GM12878 (cell line): ENCODE measurements around the gene CTNNBL1. TPM values are rescaled to one million over a fixed set of nuclear protein-coding genes. Genes with fewer than 3 reads are reported as not detected.

Experiments used
- ATAC-seq: fragments of 200-7000 bp; cut with Tn5 transposase; 3 replicates; pipeline ENCODE4 v1.9.1; 2020; ENCODE audit warnings: mild to moderate bottlenecking, moderate library complexity
- BruUV-seq: library from RNA; stranded (reverse); fragments of 400-500 nt; replicated peaks from 2 replicates; lab custom pipeline; 2021; lab: Mats Ljungman, UMichigan
- CTCF ChIA-PET: fragments of 300-600 bp; sonication (Branson Sonifier 250); formaldehyde crosslinking; extraction: SDS; loops from one replicate; lab custom pipeline; 2021; ENCODE audit warnings: inconsistent platforms; lab: Yijun Ruan, JAX
- POLR2A ChIA-PET: fragments of 350-600 bp; formaldehyde crosslinking; extraction: SDS; loops from one replicate; lab custom pipeline; 2021; ENCODE audit warnings: inconsistent platforms; lab: Charles Lee
- RAD21 ChIA-PET: fragments of 300-600 bp; sonication (Branson Sonifier 250); formaldehyde crosslinking; loops from one replicate; lab custom pipeline; 2023; ENCODE audit warnings: antibody characterized with exemption; ENCODE audit not compliant: unreplicated experiment; lab: Charles Lee
- SMC1A ChIA-PET: fragments of 300-600 bp; sonication (Branson Sonifier 250); formaldehyde crosslinking; loops from one replicate; lab custom pipeline; 2023; ENCODE audit not compliant: unreplicated experiment, uncharacterized antibody; lab: Charles Lee
- DNase-seq: peaks from one replicate; pipeline ENCODE4 v3.0.0-alpha.2; 2011; ENCODE audit warnings: low read depth, low spot score
- FAIRE-seq: peaks from 3 replicates; lab custom pipeline; 2011; peaks lifted over from hg19 to GRCh38; lab: Jason Lieb, UNC
- H2AFZ ChIP-seq: 2 replicates; pipeline ENCODE4 v1.6.0; 2011; ENCODE audit warnings: low read depth, low read length, control low read depth; ENCODE audit not compliant: control insufficient read depth
- H3K27ac ChIP-seq: 2 replicates; pipeline ENCODE4 v1.5.1; 2011; ENCODE audit warnings: control low read depth; ENCODE audit not compliant: control insufficient read depth, insufficient read depth
- H3K27me3 ChIP-seq, 2 experiments: replicated peaks in 1 of 2; 2 replicates each; pipeline versions ENCODE4 v1.6.0 to v1.6.1; 2011; ENCODE audit warnings: low read length in 1 of 2; ENCODE audit not compliant: control insufficient read depth in 2 of 2, insufficient read depth in 2 of 2
- H3K36me3 ChIP-seq, 2 experiments: 2 replicates each; pipeline ENCODE4 v1.5.1; 2011; ENCODE audit warnings: low read length in 1 of 2; ENCODE audit not compliant: control insufficient read depth in 2 of 2, insufficient read depth in 2 of 2
- H3K4me1 ChIP-seq: 2 replicates; pipeline ENCODE4 v1.6.1; 2011; ENCODE audit warnings: mild to moderate bottlenecking, low read length, moderate library complexity, mixed read lengths; ENCODE audit not compliant: control insufficient read depth, insufficient read depth
- H3K4me2 ChIP-seq: 2 replicates; pipeline ENCODE4 v1.6.0; 2011; ENCODE audit warnings: control low read depth; ENCODE audit not compliant: control insufficient read depth, insufficient read depth
- H3K4me3 ChIP-seq: fragments of 200-600 bp; sonication (generic); 2 replicates; pipeline ENCODE4 v1.5.1; 2016
- H3K79me2 ChIP-seq: 2 replicates; pipeline ENCODE4 v1.6.0; 2011; ENCODE audit warnings: low read length; ENCODE audit not compliant: control insufficient read depth, insufficient read depth
- H3K9ac ChIP-seq: 2 replicates; pipeline ENCODE4 v1.8.0; 2011; ENCODE audit warnings: low read length, control low read depth, mixed read lengths; ENCODE audit not compliant: control insufficient read depth, insufficient read depth
- H3K9me3 ChIP-seq: replicated peaks from 3 replicates; pipeline ENCODE4 v1.5.1; 2011; ENCODE audit warnings: mild to moderate bottlenecking, low read length; ENCODE audit not compliant: control insufficient read depth, insufficient read depth
- H4K20me1 ChIP-seq: 2 replicates; pipeline ENCODE4 v1.6.0; 2011; ENCODE audit not compliant: control insufficient read depth, insufficient read depth
- ATF2 ChIP-seq: IDR thresholded peaks from 2 replicates; pipeline ENCODE4 v1.6.1; 2012; ENCODE audit warnings: low read length, inconsistent platforms
- E4F1 ChIP-seq: fragments of 450-650 bp; IDR thresholded peaks from 2 replicates; pipeline ENCODE4 v1.6.1; 2018; ENCODE audit warnings: borderline replicate concordance, mild to moderate bottlenecking; ENCODE audit not compliant: partially characterized antibody
- GABPA ChIP-seq: IDR thresholded peaks from 2 replicates; pipeline ENCODE4 v1.6.1; 2014; ENCODE audit warnings: antibody characterized with exemption, low read depth, mild to moderate bottlenecking, inconsistent platforms
- JUND ChIP-seq: IDR thresholded peaks from 2 replicates; pipeline ENCODE4 v1.6.1; 2012; ENCODE audit warnings: low read depth, mild to moderate bottlenecking, low read length, improper control_type of control experiment, moderate library complexity
- MTA3 ChIP-seq: IDR thresholded peaks from 2 replicates; pipeline ENCODE4 v1.6.1; 2012; ENCODE audit warnings: low read length, inconsistent platforms, borderline replicate concordance
- MXI1 ChIP-seq: fragments of 150-350 bp; IDR thresholded peaks from 2 replicates; pipeline ENCODE4 v1.6.1; 2011; ENCODE audit warnings: low read depth, mild to moderate bottlenecking, inconsistent platforms, low read length, improper control_type of control experiment
- MYC ChIP-seq: IDR thresholded peaks from 2 replicates; pipeline ENCODE4 v1.6.1; 2011; ENCODE audit warnings: mild to moderate bottlenecking, low read length, moderate library complexity, inconsistent platforms; ENCODE audit not compliant: insufficient read depth, insufficient replicate concordance, insufficient read length, severe bottlenecking
- PAX8 ChIP-seq: fragments of 450-650 bp; IDR thresholded peaks from 2 replicates; pipeline ENCODE4 v1.6.1; 2017; ENCODE audit warnings: mild to moderate bottlenecking, moderate library complexity
- PKNOX1 ChIP-seq: fragments of 450-650 bp; IDR thresholded peaks from 2 replicates; pipeline ENCODE4 v1.6.1; 2016; ENCODE audit warnings: mild to moderate bottlenecking
- RAD51 ChIP-seq: fragments of 450-650 bp; IDR thresholded peaks from 2 replicates; pipeline ENCODE4 v1.6.1; 2016; ENCODE audit warnings: moderate library complexity, mild to moderate bottlenecking, inconsistent platforms
- RUNX3 ChIP-seq: IDR thresholded peaks from 2 replicates; pipeline ENCODE4 v1.6.1; 2012; ENCODE audit warnings: low read length, inconsistent platforms
- SREBF1 ChIP-seq: IDR thresholded peaks from 2 replicates; pipeline ENCODE4 v1.6.1; 2012; ENCODE audit warnings: mild to moderate bottlenecking, low read length
- TCF3 ChIP-seq: IDR thresholded peaks from 2 replicates; pipeline ENCODE4 v1.6.1; 2012; ENCODE audit warnings: low read depth, mild to moderate bottlenecking, low read length, borderline replicate concordance; ENCODE audit not compliant: insufficient read depth
- USF1 ChIP-seq: IDR thresholded peaks from 2 replicates; pipeline ENCODE4 v1.6.1; 2011; ENCODE audit warnings: borderline replicate concordance, low read depth, mild to moderate bottlenecking, moderate library complexity, mixed read lengths, low read length; ENCODE audit not compliant: insufficient read depth; ENCODE audit errors: extremely low read length
- USF2 ChIP-seq: IDR thresholded peaks from 2 replicates; pipeline ENCODE4 v1.6.1; 2011; ENCODE audit warnings: low read depth, low read length, improper control_type of control experiment, borderline replicate concordance
- ZNF207 ChIP-seq: fragments of 450-650 bp; IDR thresholded peaks from 2 replicates; pipeline ENCODE4 v1.6.1; 2014; ENCODE audit warnings: antibody characterized with exemption, mild to moderate bottlenecking, borderline replicate concordance
- ZZZ3 ChIP-seq: IDR thresholded peaks from 2 replicates; pipeline ENCODE4 v1.6.1; 2011; ENCODE audit warnings: low read depth; ENCODE audit not compliant: control insufficient read depth, insufficient read length
- WGBS: methylation state at CpG from one replicate; pipeline ENCODE4 v1.1.6; 2016; ENCODE audit warnings: low lambda C conversion rate; ENCODE audit not compliant: insufficient replicate concordance, insufficient coverage; ENCODE audit errors: missing lambda C conversion rate; 5-methylcytosine and 5-hydroxymethylcytosine counted together
- in situ Hi-C: fragments of 300-500 bp; cut with MboI; formaldehyde crosslinking; loops from 9 replicates; pipeline ENCODE4 v1.14.3; 2018; ENCODE audit warnings: mixed read lengths
- intact Hi-C: fragments of 100-400 bp; cut with micrococcal nuclease; formaldehyde crosslinking; loops from one replicate; pipeline ENCODE4 v1.14.2; 2022; ENCODE audit not compliant: unreplicated experiment
- polyA plus RNA-seq, 11 experiments: library from polyadenylated mRNA; depleted of rRNA in 4 of 11; unstranded in 6 of 11; stranded (reverse) in 5 of 11; fragments of >200 nt; fragmentation: Nextera tagmentation in 4 of 11; fragmentation: Illumina TruSeq in 1 of 11; extraction: Ambion mirVana in 4 of 11; extraction: Trizol in 1 of 11; gene quantifications; 1 replicate in 1 of 11; 2 replicates in 10 of 11; pipeline versions ENCODE4 v1.2.1 to v1.2.3, GENCODE V29; 2011 to 2016; ENCODE audit warnings: inconsistent platforms in 2 of 11, missing spikeins in 2 of 11, low read depth in 1 of 11
- total RNA-seq, 4 experiments: library from RNA; depleted of rRNA in 3 of 4; stranded (reverse); fragments of >200 nt in 3 of 4; fragmentation: Illumina TruSeq in 1 of 4; extraction: Trizol in 1 of 4; gene quantifications; 2 replicates each; pipeline versions ENCODE4 v1.2.1 to v1.2.3, GENCODE V29; 2013 to 2021

Gene CTNNBL1
- total and polyA plus RNA-seq, 10 of the 15 experiments (the other 5 are each of a cell fraction or from before 2014, with no cell fraction given) = 43.1 to 102 (median 67.8) TPM

- Histone ChIP-seq H3K27ac (no peak overlapping the region), H3K27me3 (no peaks in the 10 kb centered on the region), H4K20me1 (no peaks in the 10 kb centered on the region), H3K9me3 (no peaks in the 10 kb centered on the region), H3K4me2 (no peak overlapping the region), H3K9ac (no peak overlapping the region), H2AFZ (no peak overlapping the region), H3K36me3 (peaks cover 0 to 4% of the 10 kb centered on the region in 2 experiments; a peak in 2 of 4 replicates), H3K4me3 (no peak overlapping the region), H3K4me1 (no peaks in the 10 kb centered on the region; the same call in 1 of the 2 replicates), H3K79me2 (peaks cover 2% of the 10 kb centered on the region; the same call in 1 of the 2 replicates)
- intact Hi-C loops (no loop called here), in situ Hi-C loops (no loop called here)
- WGBS = 73% methylated on average over 2 of the region's 2 CpGs
- POLR2A ChIA-PET = no interaction called here
- FAIRE-seq (no peak), ATAC-seq (no peak), DNase-seq (no peak)
- RAD21 ChIA-PET = interaction anchor here (0.6 kb wide), 1 partner anchor 31 kb away, joined by 3 read pairs; no protein-coding TSS in a partner anchor
- SMC1A ChIA-PET = interaction anchor here (0.8 to 1.5 kb wide), 2 partner anchors 20 to 93 kb away, joined by 3 read pairs; no protein-coding TSS in a partner anchor
- CTCF ChIA-PET = interaction anchor here (1.2 to 1.4 kb wide), 2 partner anchors 13 to 21 kb away, joined by 3 to 4 read pairs; no protein-coding TSS in a partner anchor
- BruUV-seq = no TSS peak
- TF ChIP-seq USF2 (no peak), TCF3 (no peak), GABPA (no peak), JUND (no peak), RAD51 (no peak), ZNF207 (no peak), SREBF1 (no peak), ATF2 (no peak), RUNX3 (no peak), PKNOX1 (no peak), USF1 (no peak), MTA3 (no peak), E4F1 (no peak), ZZZ3 (no peak), MYC (no peak), PAX8 (no peak), MXI1 (no peak)
These were observed 34.8 kb downstream of the CTNNBL1 start for GRCh38 chr20:37728635-37728983.
